ENCODE measurements around the gene ZCCHC24.

ZCCHC24 gene

GRCh38 chr10:79445977-79446757, 743 bp upstream of the ZCCHC24 start:
- no peak for TF ChIP-seq ZNF274 (IDR thresholded peaks at IDR 0.05; ENCODE audit: low read depth, low read length)
- peak overlapping the region; percentile 23; the same call in 1 of the 2 replicates for H3K4me3 ChIP-seq (ENCODE audit: low read length)

- TF ChIP-seq ZNF274 (IDR thresholded peaks at IDR 0.05; ENCODE audit: low read depth, low read length): no peak
- peak overlapping the region; percentile 29; the same call in 1 of the 2 replicates for H3K4me3 ChIP-seq (ENCODE audit: low read length)
Observed at GRCh38 chr10:79444199-79445119, 965 bp downstream of the ZCCHC24 start.

GRCh38 chr10:79443338-79444198, 1.9 kb downstream of the ZCCHC24 start:
- H3K4me3 ChIP-seq (ENCODE audit: low read length): peak overlapping the region; percentile 29; the same call in 1 of the 2 replicates
- TF ChIP-seq ZNF274 (IDR thresholded peaks at IDR 0.05; ENCODE audit: low read depth, low read length): no peak

GRCh38 chr10:79442171-79443040, 3.0 kb downstream of the ZCCHC24 start:
- no peak overlapping the region for H3K4me3 ChIP-seq (ENCODE audit: low read length)
- TF ChIP-seq ZNF274 (IDR thresholded peaks at IDR 0.05; ENCODE audit: low read depth, low read length): no peak

GRCh38 chr10:79441433-79441832, 4.0 kb downstream of the ZCCHC24 start:
- H3K4me3 ChIP-seq (ENCODE audit: low read length): no peak overlapping the region
- no peak for TF ChIP-seq ZNF274 (IDR thresholded peaks at IDR 0.05; ENCODE audit: low read depth, low read length)

GRCh38 chr10:79440281-79440680, 5.1 kb downstream of the ZCCHC24 start:
- H3K4me3 ChIP-seq (ENCODE audit: low read length): no peak overlapping the region
- TF ChIP-seq ZNF274 (IDR thresholded peaks at IDR 0.05; ENCODE audit: low read depth, low read length): no peak

GRCh38 chr10:79438699-79439085, 6.7 kb downstream of the ZCCHC24 start:
- no peak for TF ChIP-seq ZNF274 (IDR thresholded peaks at IDR 0.05; ENCODE audit: low read depth, low read length)

GRCh38 chr10:79438021-79438698, 7.3 kb downstream of the ZCCHC24 start:
- TF ChIP-seq ZNF274 (IDR thresholded peaks at IDR 0.05; ENCODE audit: low read depth, low read length): no peak
- H3K4me3 ChIP-seq (ENCODE audit: low read length): no peak overlapping the region

More at GRCh38 chr10:79438699-79439085, 6.7 kb downstream of the ZCCHC24 start:
- H3K4me3 ChIP-seq (ENCODE audit: low read length): no peak overlapping the region

GRCh38 chr10:79437111-79437814, 8.2 kb downstream of the ZCCHC24 start:
- no peak overlapping the region for H3K4me3 ChIP-seq (ENCODE audit: low read length)
- no peak for TF ChIP-seq ZNF274 (IDR thresholded peaks at IDR 0.05; ENCODE audit: low read depth, low read length)

GRCh38 chr10:79436850-79437103, 8.6 kb downstream of the ZCCHC24 start:
- no peak for TF ChIP-seq ZNF274 (IDR thresholded peaks at IDR 0.05; ENCODE audit: low read depth, low read length)
- no peak overlapping the region for H3K4me3 ChIP-seq (ENCODE audit: low read length)

- no peak overlapping the region for H3K4me3 ChIP-seq (ENCODE audit: low read length)
- TF ChIP-seq ZNF274 (IDR thresholded peaks at IDR 0.05; ENCODE audit: low read depth, low read length): no peak
Observed at GRCh38 chr10:79436066-79436849, 9.2 kb downstream of the ZCCHC24 start.
